Breast epithelium (tissue), 4 donors: ENCODE data around the gene UGGT1. TPM values are rescaled to one million over a fixed set of nuclear protein-coding genes. Genes with fewer than 3 reads are reported as not detected.

Source experiments
- DNase-seq, 2 donors: peaks; one replicate each; pipeline ENCODE4 v3.0.0-alpha.2; 2019; ENCODE audit warnings: low spot score in 2 of 2
- H3K27ac ChIP-seq, 2 donors: fragments of 200-600 bp; sonication (generic) in 1 of 2; one replicate each; pipeline ENCODE4 v1.5.1; 2016 to 2019; ENCODE audit warnings: mild to moderate bottlenecking in 1 of 2
- H3K27me3 ChIP-seq, 2 donors: fragments of 200-600 bp; sonication (generic) in 1 of 2; one replicate each; pipeline versions ENCODE4 v1.5.1 to v1.6.0; 2017 to 2019; ENCODE audit warnings: control low read depth in 1 of 2, mild to moderate bottlenecking in 1 of 2
- H3K36me3 ChIP-seq: fragments of 200-600 bp; one replicate; pipeline ENCODE4 v1.5.1; 2019
- H3K4me1 ChIP-seq, 2 donors: fragments of 200-600 bp; sonication (generic); one replicate each; pipeline ENCODE4 v1.5.1; 2016 to 2019; ENCODE audit warnings: control low read depth in 1 of 2
- H3K4me3 ChIP-seq, 3 donors: fragments of 200-600 bp; sonication (generic); 1 replicate in 2 of 3; 2 replicates in 1 of 3; pipeline ENCODE4 v1.5.1; 2016 to 2019; ENCODE audit warnings: mild to moderate bottlenecking in 3 of 3, moderate library complexity in 2 of 3
- H3K9me3 ChIP-seq, 2 donors: fragments of 200-600 bp; sonication (generic) in 1 of 2; one replicate each; pipeline ENCODE4 v1.5.1; 2016 to 2019; ENCODE audit warnings: control low read depth in 1 of 2
- CTCF ChIP-seq, 3 donors: fragments of 450-650 bp; IDR thresholded peaks; one replicate each; pipeline ENCODE4 v1.5.1; 2016 to 2017; ENCODE audit warnings: antibody characterized with exemption in 3 of 3, mild to moderate bottlenecking in 3 of 3, moderate library complexity in 3 of 3
- POLR2A ChIP-seq: fragments of 450-650 bp; IDR thresholded peaks from one replicate; pipeline ENCODE4 v1.6.1; 2016; ENCODE audit warnings: antibody characterized with exemption, mild to moderate bottlenecking, moderate library complexity
- POLR2AphosphoS5 ChIP-seq, 3 donors: sonication (generic); formaldehyde crosslinking; IDR thresholded peaks; one replicate each; pipeline ENCODE4 v1.6.1; 2017; ENCODE audit warnings: antibody characterized with exemption in 3 of 3
- intact Hi-C: fragments of 100-400 bp; cut with DNase I; formaldehyde crosslinking; loops from one replicate; pipeline ENCODE4 v1.15.1; 2023; ENCODE audit warnings: low total_unique reads
- total RNA-seq, 3 donors: library from RNA; depleted of rRNA; stranded (reverse); fragments of >200 nt; gene quantifications; one replicate each; pipeline ENCODE4 v1.1.0, GENCODE V29; 2016

Gene UGGT1
- total RNA-seq, 3 donors from 2014 or later: 46.9 to 57.7 (median 54.7) TPM

GRCh38 chr2:128235581-128235980, 144.6 kb downstream of the UGGT1 start:
- Histone ChIP-seq H3K9me3 (no peaks in the 10 kb centered on the region), H3K36me3 (no peaks in the 10 kb centered on the region), H3K27ac (no peak overlapping the region), H3K27me3 (no peaks in the 10 kb centered on the region), H3K4me3 (no peak overlapping the region), H3K4me1 (no peaks in the 10 kb centered on the region)
- intact Hi-C loops: no loop called here
- no peak for DNase-seq
- no peak for TF ChIP-seq CTCF (IDR thresholded peaks at IDR 0.05)
- no peak for TF ChIP-seq POLR2A
- TF ChIP-seq POLR2AphosphoS5 (IDR thresholded peaks at IDR 0.05): no peak

- Histone ChIP-seq H3K27me3 (no peaks in the 10 kb centered on the region), H3K4me1 (no peaks in the 10 kb centered on the region), H3K27ac (no peak overlapping the region), H3K9me3 (no peaks in the 10 kb centered on the region), H3K4me3 (no peak overlapping the region), H3K36me3 (no peaks in the 10 kb centered on the region)
- DNase-seq: no peak
- TF ChIP-seq POLR2AphosphoS5 (IDR thresholded peaks at IDR 0.05) (no peak), POLR2A (no peak), CTCF (IDR thresholded peaks at IDR 0.05) (no peak)
- intact Hi-C loops: no loop called here
Measured at GRCh38 chr2:128236491-128237035, 145.6 kb downstream of the UGGT1 start.

GRCh38 chr2:128237081-128237534, 146.1 kb downstream of the UGGT1 start:
- TF ChIP-seq CTCF (IDR thresholded peaks at IDR 0.05) (no peak), POLR2A (no peak), POLR2AphosphoS5 (IDR thresholded peaks at IDR 0.05) (no peak)
- no peak overlapping the region for H3K4me3 ChIP-seq
- H3K36me3 ChIP-seq: no peaks in the 10 kb centered on the region
- H3K27me3 ChIP-seq: no peaks in the 10 kb centered on the region
- no peak overlapping the region for H3K27ac ChIP-seq
- no peaks in the 10 kb centered on the region for H3K4me1 ChIP-seq
- no peaks in the 10 kb centered on the region for H3K9me3 ChIP-seq
- DNase-seq: no peak
- intact Hi-C loops: no loop called here

GRCh38 chr2:128237911-128238697, 147.1 kb downstream of the UGGT1 start:
- no peaks in the 10 kb centered on the region for H3K4me1 ChIP-seq
- intact Hi-C loops: no loop called here
- no peak for DNase-seq
- no peaks in the 10 kb centered on the region for H3K36me3 ChIP-seq
- no peak overlapping the region for H3K27ac ChIP-seq
- no peaks in the 10 kb centered on the region for H3K27me3 ChIP-seq
- H3K4me3 ChIP-seq: no peak overlapping the region
- TF ChIP-seq CTCF (IDR thresholded peaks at IDR 0.05) (no peak), POLR2A (no peak), POLR2AphosphoS5 (IDR thresholded peaks at IDR 0.05) (no peak)
- H3K9me3 ChIP-seq: no peaks in the 10 kb centered on the region

- H3K27me3 ChIP-seq: no peaks in the 10 kb centered on the region
- no peaks in the 10 kb centered on the region for H3K9me3 ChIP-seq
- no peaks in the 10 kb centered on the region for H3K36me3 ChIP-seq
- H3K4me3 ChIP-seq: no peak overlapping the region
- no peaks in the 10 kb centered on the region for H3K4me1 ChIP-seq
- TF ChIP-seq POLR2A (no peak), POLR2AphosphoS5 (IDR thresholded peaks at IDR 0.05) (no peak), CTCF (IDR thresholded peaks at IDR 0.05) (no peak)
- intact Hi-C loops: no loop called here
- no peak for DNase-seq
- H3K27ac ChIP-seq: no peak overlapping the region
Measured at GRCh38 chr2:128241896-128242295, 150.9 kb downstream of the UGGT1 start.
